HL-60/S4 (cell line): ENCODE measurements around the gene DNAAF8.
"Not testable (repeated sequence)": the region's sequence is repeated elsewhere in the genome, so short reads cannot be mapped to it uniquely, and the experiment has no call there.

Experiments used
- in situ Hi-C: fragments of 300-500 bp; cut with MboI; formaldehyde crosslinking; loops from 2 replicates; pipeline ENCODE4 v1.14.3; 2022; ENCODE audit warnings: low sequenced_read_pairs

DNAAF8 gene

DNA sequence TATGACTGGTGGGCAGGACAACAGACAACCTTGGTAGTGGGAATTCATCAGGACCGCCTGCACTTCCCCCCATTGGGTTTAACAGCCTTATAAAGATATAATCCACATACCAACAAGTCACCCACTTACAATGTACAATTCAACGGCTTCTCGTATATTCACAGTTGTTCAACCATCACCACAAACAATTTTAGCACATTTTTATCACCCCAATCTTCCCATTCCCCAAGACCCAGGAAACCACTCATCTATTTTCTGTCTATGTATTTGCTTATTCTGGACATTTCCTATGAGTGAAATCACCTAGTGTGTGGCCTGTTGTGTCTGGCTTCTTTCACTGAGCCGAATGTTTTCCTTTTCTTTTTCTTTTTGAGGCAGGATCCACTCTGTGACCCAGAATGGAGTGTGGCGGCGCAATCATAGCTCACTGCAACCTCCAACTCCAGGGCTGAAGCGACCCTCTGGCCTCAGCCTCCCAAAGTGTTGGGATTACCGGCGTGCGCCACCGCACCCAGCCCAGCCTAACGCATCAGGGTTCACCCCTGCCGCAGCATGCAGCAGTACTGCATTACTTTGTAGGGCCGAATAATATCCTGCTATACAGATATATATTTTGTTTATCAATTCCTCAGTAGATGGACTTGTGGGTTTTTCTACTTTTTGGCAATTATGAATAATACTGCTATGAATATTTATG lies 11.1 kb upstream of the DNAAF8 start:
- in situ Hi-C loops, result no loop called here

- in situ Hi-C loops, result no loop called here
Observed at GRCh38 chr16:4724661-4725270, 9.6 kb upstream of the DNAAF8 start.

GRCh38 chr16:4726616-4727015 lies 7.7 kb upstream of the DNAAF8 start:
- in situ Hi-C loops, result no loop called here

DNA sequence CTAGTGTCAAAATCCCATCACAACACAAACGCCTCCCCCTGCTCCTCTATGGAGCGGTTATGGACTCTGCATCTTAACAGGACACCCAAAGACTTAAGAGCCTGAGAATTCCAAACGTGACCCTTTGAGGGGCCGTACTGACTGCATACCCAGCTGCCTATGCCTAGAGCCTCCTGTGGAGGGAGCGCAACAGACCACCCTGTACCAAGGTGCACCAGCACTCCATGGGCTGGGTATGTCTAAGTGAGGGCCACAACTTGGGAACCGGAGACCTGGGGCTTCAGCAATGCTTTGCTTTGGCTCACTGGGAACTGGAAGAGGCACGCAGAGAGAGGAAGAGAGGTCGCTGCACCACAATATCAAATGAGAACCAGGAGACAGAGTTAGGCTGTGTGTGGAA lies 5.7 kb upstream of the DNAAF8 start:
- in situ Hi-C loops, result no loop called here

DNA sequence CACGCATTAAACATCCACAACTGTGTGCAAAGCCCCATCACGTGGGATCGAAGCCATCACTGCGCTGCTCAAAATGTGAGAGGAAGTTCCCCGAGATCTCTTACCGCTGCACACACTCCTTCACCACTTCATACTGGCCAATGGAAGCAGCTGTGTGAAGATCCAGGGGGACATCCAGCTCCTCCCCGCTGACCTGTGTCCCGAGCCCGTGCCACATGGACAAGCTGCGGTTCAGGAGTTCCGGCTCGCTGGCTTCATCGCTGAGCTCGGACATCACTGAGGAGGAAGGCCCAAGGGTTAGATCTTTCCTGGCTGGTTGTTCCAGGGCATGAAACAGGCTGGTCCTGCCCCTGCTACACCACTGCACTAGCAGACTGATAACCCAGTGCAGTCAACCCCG lies 4.5 kb upstream of the DNAAF8 start:
- in situ Hi-C loops, result no loop called here

GRCh38 chr16:4733211-4733742 lies 1.1 kb upstream of the DNAAF8 start:
- in situ Hi-C loops, result no loop called here

DNA sequence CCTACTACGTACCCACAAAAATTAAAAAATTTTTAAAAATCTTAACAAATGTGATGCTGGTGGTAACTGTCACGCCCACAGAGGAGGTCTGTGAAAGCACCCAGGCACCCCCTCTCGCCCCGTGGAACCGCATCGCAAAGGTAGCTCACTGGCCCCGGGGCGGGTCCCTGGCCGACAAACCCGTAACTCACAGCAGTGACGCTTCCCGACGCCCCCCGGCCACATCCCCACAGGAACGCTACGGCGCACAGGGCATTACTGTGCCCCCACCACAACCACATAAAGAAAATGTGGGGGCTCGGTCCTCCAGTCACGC lies 632 bp upstream of the DNAAF8 start:
- in situ Hi-C loops, result no loop called here

- in situ Hi-C loops, result no loop called here
Observed at GRCh38 chr16:4734730-4735535, 596 bp downstream of the DNAAF8 start.

GRCh38 chr16:4736546-4736945 lies 2.2 kb downstream of the DNAAF8 start:
- in situ Hi-C loops, result no loop called here

GRCh38 chr16:4737545-4737944 lies 3.2 kb downstream of the DNAAF8 start:
- in situ Hi-C loops, result no loop called here

DNA sequence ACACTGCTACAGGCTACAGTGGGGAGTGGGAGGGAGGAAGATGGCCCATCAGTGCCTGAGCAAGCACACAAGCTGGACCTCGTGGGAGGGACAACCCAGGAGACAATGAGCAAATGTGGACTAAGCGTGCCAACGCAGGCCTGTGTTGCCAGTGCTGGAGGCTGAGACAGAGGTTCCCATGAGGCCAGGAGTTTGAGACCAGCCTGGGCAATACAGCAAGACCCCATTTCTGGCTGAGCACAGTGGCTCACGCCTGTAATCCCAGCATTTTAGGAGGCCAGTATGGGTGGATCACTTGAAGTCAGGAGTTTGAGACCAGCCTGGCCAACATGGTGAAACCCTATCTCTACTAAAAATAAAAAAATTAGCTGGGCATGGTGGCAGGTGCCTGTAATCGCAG lies 4.0 kb downstream of the DNAAF8 start:
- in situ Hi-C loops, result not testable (repeated sequence)

- in situ Hi-C loops, result no loop called here
Observed at GRCh38 chr16:4743226-4743878, 9.0 kb downstream of the DNAAF8 start.

DNA sequence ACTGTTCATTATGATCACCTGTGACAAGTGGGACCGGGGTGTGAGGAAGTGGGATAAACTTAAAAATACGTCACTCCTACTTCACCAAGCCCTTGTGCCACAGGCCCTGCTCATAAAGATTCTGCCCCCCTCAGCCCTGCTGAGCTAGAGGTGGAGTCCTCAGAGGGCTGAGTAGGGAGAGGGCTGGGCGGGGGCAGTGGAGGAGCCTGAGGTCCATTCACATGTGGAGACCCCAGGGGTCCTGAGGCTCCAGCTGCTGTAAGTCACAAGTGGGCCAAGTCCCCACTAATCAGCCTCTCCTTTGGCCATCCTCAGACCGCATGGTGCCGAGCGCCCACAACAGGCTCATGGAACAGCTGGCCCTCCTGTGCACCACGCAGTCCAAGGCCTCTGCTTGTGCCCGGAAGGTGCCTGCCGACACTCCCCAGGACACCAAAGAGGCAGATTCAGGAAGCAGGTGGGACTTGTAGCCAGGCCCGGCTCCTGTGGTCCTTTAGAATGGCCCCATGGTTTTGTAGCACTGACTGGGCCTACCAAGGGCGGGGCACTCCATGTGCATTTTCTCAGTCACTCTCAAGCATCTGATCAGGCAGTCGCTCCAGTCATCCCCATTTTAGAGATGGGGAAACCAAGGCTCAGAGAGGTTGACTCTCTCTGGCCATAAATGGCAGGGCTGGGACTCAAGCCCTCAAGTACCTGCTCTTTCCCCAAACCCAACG lies 10.4 kb downstream of the DNAAF8 start:
- in situ Hi-C loops, result no loop called here

DNA sequence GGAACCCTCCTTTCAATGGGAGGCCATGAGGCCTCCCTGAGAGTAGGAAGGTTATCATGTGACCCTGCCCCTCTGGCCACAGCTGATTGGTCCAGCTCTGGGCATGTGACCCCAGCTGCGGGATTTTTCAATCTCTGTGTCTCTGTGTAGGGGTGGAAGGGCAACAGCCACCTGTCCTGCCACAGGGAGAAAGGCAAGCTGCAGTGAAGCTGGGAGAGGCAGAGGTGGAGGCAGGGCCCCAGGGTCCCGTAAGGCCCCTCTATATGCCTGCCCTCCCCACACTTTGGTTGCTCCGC lies 10.9 kb downstream of the DNAAF8 start:
- in situ Hi-C loops, result no loop called here

DNA sequence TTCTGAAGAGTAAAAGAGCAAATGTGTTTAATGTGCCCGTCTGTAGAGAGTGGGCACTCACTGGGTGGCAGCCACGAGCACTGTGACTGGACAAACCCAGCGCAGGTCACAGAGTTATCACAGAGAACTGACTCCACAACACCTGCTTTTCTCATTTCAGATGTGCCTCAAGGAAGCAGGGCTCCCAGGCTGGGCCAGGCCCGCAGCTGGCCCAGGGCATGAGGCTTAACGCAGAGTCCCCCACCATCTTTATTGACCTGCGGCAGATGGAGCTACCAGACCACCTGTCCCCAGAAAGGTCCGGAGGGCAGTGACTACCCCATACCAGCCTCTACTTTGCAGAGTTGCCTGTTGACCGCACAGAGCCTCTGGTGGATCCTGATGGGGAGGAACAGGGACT lies 11.9 kb downstream of the DNAAF8 start:
- in situ Hi-C loops, result no loop called here

GRCh38 chr16:4746991-4747574 lies 12.7 kb downstream of the DNAAF8 start:
- in situ Hi-C loops, result no loop called here

- in situ Hi-C loops, result no loop called here
Observed at GRCh38 chr16:4747906-4748681, 13.8 kb downstream of the DNAAF8 start.

DNA sequence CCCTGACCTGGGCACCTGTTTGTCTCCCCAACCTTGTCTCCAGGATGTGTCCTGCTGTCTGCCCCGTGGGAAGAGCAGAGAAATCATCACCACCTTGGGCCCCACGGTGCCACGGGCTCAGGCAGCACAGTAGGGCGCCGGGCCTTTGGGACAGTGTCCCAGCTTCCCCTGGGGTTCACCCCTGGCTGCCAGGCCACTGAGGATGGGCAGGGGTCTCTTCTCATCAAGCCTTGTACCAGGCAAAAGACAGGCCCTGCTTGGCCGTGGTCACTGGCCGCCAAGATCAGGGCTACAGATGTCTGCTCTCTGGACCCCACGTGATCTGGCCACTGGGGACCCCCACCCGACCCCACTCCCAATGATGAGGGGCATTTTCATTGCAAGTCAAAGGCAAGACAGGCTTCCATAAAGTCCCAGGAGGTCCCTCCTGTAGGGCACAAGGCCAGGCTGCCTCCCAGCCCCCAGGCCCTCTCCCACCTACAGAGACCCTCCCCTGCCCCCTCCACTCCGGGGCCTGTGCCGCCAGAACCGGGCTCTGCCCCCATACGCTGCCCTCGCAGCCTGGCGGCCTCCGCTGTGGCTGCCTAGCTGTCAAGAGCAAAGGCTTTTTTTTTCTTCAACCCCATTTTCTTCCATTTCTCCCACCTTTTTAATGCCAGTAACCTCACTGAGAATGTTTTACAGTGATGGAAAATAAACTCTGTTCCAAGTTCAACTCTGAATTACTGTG lies 14.5 kb downstream of the DNAAF8 start:
- in situ Hi-C loops, result no loop called here

DNA sequence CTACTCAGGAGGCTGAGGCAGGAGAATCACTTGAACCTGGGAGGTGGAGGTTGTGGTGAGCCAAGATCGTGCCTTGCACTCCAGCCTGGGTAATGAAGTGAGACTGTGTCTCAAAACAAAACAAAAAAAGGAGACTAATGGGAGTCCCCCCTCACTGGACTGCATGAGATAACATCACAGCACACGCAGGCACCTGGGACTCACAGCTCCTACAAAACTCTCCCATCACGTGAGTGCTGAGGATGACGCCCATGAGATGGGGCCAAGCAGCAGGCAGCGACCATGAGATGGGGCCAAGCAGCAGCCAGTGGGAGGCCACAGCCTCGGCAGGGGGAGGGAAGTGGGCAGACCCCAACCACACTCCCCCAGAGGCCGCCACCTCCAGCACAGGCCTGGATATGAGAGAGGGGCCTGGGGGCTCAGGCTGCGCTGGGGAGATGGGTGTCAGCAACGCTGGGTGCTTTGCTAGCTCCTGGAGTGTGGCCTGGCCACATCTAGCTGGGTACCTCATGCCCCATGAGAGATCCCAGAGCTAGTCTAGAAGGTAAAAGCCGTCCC lies 15.4 kb downstream of the DNAAF8 start:
- in situ Hi-C loops, result no loop called here
